Activated naive CD8-positive, alpha-beta T cell treated with anti-CD3 and anti-CD28 coated beads, Interleukin-2, amount 10 ng/mL, durations not matched to agents 7 days and 5 days (primary cell): ENCODE data around the gene DSTN. TPM values are rescaled to one million over a fixed set of nuclear protein-coding genes. Genes with fewer than 3 reads are reported as not detected.

Experiments
- ATAC-seq: fragments of 150-1000 bp; cut with Tn5 transposase; one replicate; pipeline ENCODE4 v1.10.0; 2021; ENCODE audit warnings: low read depth, moderate library complexity
- POLR2A ChIA-PET: fragments of 350-600 bp; sonication (Branson Sonifier 250); formaldehyde crosslinking; loops from one replicate; lab custom pipeline; 2021; ENCODE audit warnings: antibody characterized with exemption; lab: Charles Lee
- DNase-seq: peaks from one replicate; pipeline ENCODE4 v3.0.0; 2021
- H3K27ac Mint-ChIP-seq: one replicate; pipeline ENCODE4 v1.8.0; 2022; ENCODE audit warnings: mild to moderate bottlenecking, mixed read lengths
- H3K27me3 Mint-ChIP-seq: one replicate; pipeline ENCODE4 v1.8.0; 2022; ENCODE audit warnings: mild to moderate bottlenecking, moderate library complexity, mixed read lengths
- H3K36me3 Mint-ChIP-seq: one replicate; pipeline ENCODE4 v1.8.0; 2021; ENCODE audit warnings: mild to moderate bottlenecking, mixed read lengths
- H3K4me1 Mint-ChIP-seq: one replicate; pipeline ENCODE4 v1.8.0; 2021; ENCODE audit warnings: mixed read lengths
- H3K4me3 Mint-ChIP-seq: one replicate; pipeline ENCODE4 v1.8.0; 2022; ENCODE audit warnings: mild to moderate bottlenecking, moderate library complexity, mixed read lengths
- H3K9me3 Mint-ChIP-seq: one replicate; pipeline ENCODE4 v1.8.0; 2021; ENCODE audit warnings: mixed read lengths
- total RNA-seq, 2 experiments: library from RNA; stranded (reverse); gene quantifications; one replicate each; pipeline ENCODE4 v1.2.3, GENCODE V29; 2021

DSTN gene
- total RNA-seq, 2 experiments from 2014 or later: 41.7 to 47.5 TPM

DNA sequence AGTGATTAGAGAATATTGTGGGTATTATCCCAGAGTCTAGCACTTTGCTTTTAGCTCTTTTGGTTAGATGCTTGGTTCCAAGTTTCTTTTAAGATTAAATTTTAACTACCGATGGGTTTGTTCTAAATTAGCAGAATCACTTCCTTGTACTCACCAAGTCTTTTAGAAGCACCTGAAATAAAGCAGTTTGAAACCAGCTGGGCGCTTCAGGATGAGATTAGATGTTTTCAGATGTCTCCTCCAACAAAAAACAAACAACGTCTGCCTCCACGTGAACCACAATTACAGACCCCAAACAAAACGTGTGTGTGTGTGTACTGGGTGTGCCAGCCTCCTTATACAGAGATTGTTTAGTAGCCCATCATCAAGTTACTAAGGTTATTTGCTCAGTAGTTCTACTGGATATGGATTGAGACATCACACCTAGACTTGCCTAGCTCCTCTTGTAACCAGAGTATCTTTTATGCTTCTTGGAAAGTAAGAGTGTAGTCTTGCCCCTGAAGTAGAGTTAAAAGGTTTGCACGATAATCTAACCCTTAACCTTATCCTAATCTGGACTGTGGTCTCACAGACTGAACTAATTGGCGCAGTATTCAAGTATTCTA, 2.3 kb downstream of the DSTN start:
- Mint-ChIP-seq H3K9me3 (no peaks in the 10 kb centered on the region), H3K27ac (no peak overlapping the region), H3K4me3 (no peak overlapping the region), H3K4me1 (peaks cover 13% of the 10 kb centered on the region), H3K36me3 (peaks cover 5% of the 10 kb centered on the region), H3K27me3 (peaks cover 9% of the 10 kb centered on the region)
- ATAC-seq (no peak), DNase-seq (no peak)
- POLR2A ChIA-PET: no interaction called here

DNA sequence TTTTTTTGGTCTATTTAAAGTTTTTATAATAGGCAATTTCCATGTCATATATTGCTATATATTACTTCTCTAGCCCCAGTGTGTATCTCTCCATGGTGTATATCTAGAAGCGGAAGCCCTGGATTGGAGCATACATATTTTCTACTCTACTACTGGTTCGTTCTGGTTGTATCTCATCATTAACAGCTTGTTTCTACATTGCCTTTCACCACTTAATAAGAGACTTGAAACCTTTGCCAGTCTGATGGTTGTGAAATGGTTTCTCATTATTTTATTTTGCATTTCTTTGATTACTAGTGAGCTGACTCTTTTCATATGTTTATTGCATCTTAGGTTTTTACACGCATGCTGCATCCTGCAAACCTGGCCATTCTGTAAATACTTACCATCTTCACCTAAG, 3.6 kb downstream of the DSTN start:
- Mint-ChIP-seq H3K4me1 (peaks cover 13% of the 10 kb centered on the region), H3K36me3 (peaks cover 5% of the 10 kb centered on the region), H3K4me3 (no peak overlapping the region), H3K9me3 (no peaks in the 10 kb centered on the region), H3K27ac (no peak overlapping the region), H3K27me3 (peaks cover under 1% of the 10 kb centered on the region)
- ATAC-seq (no peak), DNase-seq (no peak)
- POLR2A ChIA-PET: no interaction called here

DNA sequence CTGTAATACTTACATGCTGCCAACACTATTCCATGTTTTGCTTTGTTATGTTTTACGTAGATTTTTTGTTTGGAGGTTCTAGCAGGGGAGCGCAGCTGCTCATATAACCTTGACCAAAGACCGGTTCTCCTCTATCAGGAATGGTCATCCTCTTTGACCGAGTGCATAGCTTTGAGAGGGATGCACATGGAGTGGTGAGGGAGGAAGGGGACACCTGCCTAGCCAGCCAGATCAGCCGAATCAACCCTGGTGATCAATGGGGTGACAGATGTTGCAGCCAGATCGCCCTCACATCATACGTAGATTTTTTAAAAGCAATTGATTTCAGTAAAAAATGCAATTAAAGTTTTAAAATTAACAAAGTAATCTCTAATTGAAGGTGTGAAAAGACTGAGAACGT, 6.3 kb downstream of the DSTN start:
- H3K27me3 Mint-ChIP-seq: no peaks in the 10 kb centered on the region
- POLR2A ChIA-PET: no interaction called here
- H3K9me3 Mint-ChIP-seq: no peaks in the 10 kb centered on the region
- ATAC-seq: no peak
- H3K27ac Mint-ChIP-seq: no peak overlapping the region
- H3K4me3 Mint-ChIP-seq: no peak overlapping the region
- H3K4me1 Mint-ChIP-seq: peaks cover 8% of the 10 kb centered on the region
- no peak for DNase-seq
- peaks cover 12% of the 10 kb centered on the region for H3K36me3 Mint-ChIP-seq

DNA sequence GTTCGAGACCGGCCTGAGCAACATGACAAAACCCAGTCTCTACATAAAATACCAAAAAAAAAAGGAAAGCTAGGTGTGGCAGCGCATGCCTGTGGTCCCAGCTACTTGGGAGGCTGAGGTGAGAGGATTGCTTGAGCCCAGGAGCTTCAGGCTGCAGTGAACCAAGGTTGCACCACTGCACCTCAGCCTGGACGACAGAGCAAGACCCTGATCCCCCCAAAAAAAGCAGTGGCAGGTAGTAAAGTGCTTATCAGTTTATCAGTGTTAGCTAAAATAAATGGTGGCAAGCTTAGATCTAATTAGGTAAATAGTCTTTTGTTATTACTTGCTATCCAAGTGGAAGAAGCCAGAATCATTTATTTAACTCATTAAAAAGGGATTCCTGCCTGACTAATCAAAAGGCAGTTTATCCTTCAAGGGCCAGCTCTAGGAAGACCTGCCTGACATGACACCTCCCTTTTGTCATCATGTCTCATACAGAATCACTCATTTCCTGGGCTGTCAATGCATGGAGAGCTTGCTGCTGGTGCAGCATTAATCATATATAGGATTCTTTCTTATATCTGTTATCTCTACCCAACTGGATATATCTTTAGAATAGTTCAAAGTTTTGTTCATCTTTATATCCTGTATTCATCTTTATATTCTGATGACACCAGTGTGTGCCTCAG, 9.6 kb downstream of the DSTN start:
- no peaks in the 10 kb centered on the region for H3K27me3 Mint-ChIP-seq
- H3K36me3 Mint-ChIP-seq: peaks cover 13% of the 10 kb centered on the region
- no peaks in the 10 kb centered on the region for H3K9me3 Mint-ChIP-seq
- H3K27ac Mint-ChIP-seq: no peak overlapping the region
- no peak overlapping the region for H3K4me3 Mint-ChIP-seq
- ATAC-seq (no peak), DNase-seq (no peak)
- H3K4me1 Mint-ChIP-seq: no peaks in the 10 kb centered on the region
- POLR2A ChIA-PET: no interaction called here

DNA sequence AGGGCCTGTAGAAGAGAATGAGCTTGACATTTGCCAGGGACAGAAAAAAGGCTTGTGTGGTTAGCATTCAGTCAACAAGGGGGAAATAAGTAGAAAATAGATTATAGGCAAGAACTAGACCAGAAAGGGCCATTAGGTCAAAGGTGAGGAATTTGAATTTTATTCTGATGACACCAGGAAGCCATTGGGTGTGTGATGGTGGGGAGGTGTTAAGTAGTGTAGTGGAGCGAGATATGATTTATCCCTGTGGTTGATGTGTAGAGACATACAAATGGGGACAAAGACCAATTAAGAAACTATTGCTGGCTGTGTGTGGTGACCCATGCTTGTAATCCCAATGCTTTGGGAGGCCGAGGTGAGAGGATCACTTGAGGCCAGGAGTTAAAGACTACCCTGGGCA, 11.0 kb downstream of the DSTN start:
- ATAC-seq: no peak
- H3K4me1 Mint-ChIP-seq: no peaks in the 10 kb centered on the region

DNA sequence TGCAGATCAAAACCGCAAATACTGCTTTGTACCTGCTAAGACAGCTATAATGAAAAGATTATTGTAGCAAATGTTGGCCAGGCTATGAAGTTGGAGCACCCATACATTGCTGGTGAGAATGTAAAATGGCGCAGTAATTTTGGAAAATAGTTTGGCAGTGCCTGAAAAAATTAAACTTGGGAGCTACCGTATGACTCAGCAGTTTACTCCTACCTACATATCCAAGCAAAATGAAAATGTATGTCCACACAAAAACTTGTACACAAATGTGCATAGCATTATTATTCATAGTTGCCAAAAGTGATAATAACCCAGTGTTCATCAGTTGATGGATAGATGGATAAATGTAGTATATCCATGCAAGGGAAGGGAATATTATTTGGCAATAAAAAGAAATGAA, 13.3 kb downstream of the DSTN start:
- ATAC-seq (no peak), DNase-seq (no peak)
- Mint-ChIP-seq H3K4me1 (peaks cover 7% of the 10 kb centered on the region), H3K4me3 (no peak overlapping the region), H3K27ac (no peak overlapping the region), H3K9me3 (no peaks in the 10 kb centered on the region), H3K27me3 (no peaks in the 10 kb centered on the region), H3K36me3 (peaks cover 13% of the 10 kb centered on the region)
- POLR2A ChIA-PET: no interaction called here

More for the DNA sequence above, 11.0 kb downstream of the DSTN start:
- no peaks in the 10 kb centered on the region for H3K9me3 Mint-ChIP-seq
- no peak for DNase-seq
- H3K36me3 Mint-ChIP-seq: peaks cover 13% of the 10 kb centered on the region
- H3K4me3 Mint-ChIP-seq: no peak overlapping the region
- H3K27me3 Mint-ChIP-seq: no peaks in the 10 kb centered on the region
- POLR2A ChIA-PET: no interaction called here
- H3K27ac Mint-ChIP-seq: no peak overlapping the region

DNA sequence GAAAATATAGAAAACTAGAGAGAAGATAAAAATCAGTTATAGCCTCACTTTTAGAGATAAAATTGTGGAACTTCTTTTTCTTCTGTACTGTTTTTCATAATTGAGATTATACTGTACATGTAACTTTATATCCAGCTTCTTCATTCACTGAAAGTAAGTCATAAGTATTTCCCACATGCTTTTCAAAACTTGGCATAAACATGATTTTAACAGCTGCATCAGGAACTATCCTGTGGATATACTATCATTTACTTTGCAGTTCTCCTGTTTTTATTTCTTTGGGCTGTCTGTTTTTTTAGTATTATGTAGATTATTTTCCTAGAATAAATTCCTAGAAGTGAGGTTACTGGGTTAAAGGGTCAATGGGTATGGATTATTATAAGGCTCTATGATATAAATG, 14.8 kb downstream of the DSTN start:
- H3K4me3 Mint-ChIP-seq: no peak overlapping the region

DNA sequence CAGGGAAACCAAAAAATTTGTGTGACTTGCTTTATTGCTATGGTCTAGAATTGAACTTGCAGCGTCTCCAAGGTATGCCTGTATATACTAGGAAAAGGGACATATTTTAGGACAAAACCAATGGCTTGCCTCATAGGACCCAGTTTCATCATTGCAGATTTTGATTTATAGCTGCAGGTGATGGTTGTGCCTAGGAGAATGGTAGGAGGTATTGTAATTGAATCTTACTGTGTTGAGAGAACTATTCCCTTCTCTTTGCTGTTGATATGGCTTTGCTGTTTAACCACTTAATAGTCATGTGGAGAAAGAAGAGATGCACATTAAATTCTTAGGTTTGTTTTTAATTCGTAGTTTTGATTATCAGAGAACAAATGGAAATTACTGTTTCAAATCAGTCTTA, 16.4 kb downstream of the DSTN start:
- peaks cover 9% of the 10 kb centered on the region for H3K4me1 Mint-ChIP-seq
- POLR2A ChIA-PET: no interaction called here
- no peaks in the 10 kb centered on the region for H3K27me3 Mint-ChIP-seq
- ATAC-seq (no peak), DNase-seq (no peak)
- no peak overlapping the region for H3K4me3 Mint-ChIP-seq
- no peak overlapping the region for H3K27ac Mint-ChIP-seq
- H3K36me3 Mint-ChIP-seq: peaks cover 7% of the 10 kb centered on the region
- H3K9me3 Mint-ChIP-seq: no peaks in the 10 kb centered on the region

More for the DNA sequence above, 14.8 kb downstream of the DSTN start:
- Mint-ChIP-seq H3K36me3 (peaks cover 13% of the 10 kb centered on the region), H3K27ac (no peak overlapping the region), H3K27me3 (no peaks in the 10 kb centered on the region), H3K4me1 (peaks cover 9% of the 10 kb centered on the region), H3K9me3 (no peaks in the 10 kb centered on the region)
- POLR2A ChIA-PET: no interaction called here
- DNase-seq (no peak), ATAC-seq (no peak)

DNA sequence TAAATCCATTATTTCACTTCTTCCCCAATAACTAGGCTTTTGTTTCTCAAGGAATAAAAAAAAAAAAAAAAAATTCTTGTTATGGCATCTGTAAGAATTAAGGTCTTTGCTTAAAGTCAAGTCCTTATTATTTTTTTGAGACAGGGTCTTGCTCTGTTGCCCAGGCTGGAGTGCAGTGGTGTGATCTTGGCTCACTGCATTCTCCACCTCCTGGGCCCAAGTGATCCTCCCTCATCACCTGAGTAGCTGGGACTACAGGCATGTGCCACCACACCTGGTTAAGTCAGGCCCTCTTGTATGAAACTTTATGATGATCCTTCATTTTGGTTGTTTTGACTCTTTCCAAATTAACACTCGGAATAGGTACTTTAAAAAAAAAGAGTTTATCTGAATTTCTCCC, 17.3 kb downstream of the DSTN start:
- H3K4me3 Mint-ChIP-seq: no peak overlapping the region
- POLR2A ChIA-PET: no interaction called here
- no peaks in the 10 kb centered on the region for H3K9me3 Mint-ChIP-seq
- no peak overlapping the region for H3K27ac Mint-ChIP-seq
- H3K36me3 Mint-ChIP-seq: peaks cover 7% of the 10 kb centered on the region
- H3K27me3 Mint-ChIP-seq: no peaks in the 10 kb centered on the region
- H3K4me1 Mint-ChIP-seq: peaks cover 9% of the 10 kb centered on the region
- no peak for ATAC-seq
- no peak for DNase-seq

DNA sequence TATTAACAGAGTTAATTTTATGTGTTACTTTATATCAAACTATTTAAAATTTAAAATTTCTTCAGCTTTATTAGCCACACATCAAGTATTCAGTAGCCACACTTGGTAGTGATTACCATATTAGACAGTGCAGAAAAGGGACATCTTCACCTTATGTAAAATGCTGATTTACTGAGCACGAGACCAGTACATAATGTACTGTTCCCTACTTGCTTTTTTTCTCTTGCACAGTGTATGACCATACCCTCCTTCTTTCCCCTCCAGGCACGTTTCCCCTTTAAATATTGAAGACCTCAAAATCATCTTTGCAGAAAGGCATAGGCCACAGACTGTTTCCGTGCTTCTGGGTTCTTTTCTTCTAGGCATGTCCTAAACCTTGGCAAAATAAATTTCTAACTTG, 17.9 kb downstream of the DSTN start:
- H3K27ac Mint-ChIP-seq: no peak overlapping the region
- H3K9me3 Mint-ChIP-seq: no peaks in the 10 kb centered on the region
- peaks cover 7% of the 10 kb centered on the region for H3K36me3 Mint-ChIP-seq

DNA sequence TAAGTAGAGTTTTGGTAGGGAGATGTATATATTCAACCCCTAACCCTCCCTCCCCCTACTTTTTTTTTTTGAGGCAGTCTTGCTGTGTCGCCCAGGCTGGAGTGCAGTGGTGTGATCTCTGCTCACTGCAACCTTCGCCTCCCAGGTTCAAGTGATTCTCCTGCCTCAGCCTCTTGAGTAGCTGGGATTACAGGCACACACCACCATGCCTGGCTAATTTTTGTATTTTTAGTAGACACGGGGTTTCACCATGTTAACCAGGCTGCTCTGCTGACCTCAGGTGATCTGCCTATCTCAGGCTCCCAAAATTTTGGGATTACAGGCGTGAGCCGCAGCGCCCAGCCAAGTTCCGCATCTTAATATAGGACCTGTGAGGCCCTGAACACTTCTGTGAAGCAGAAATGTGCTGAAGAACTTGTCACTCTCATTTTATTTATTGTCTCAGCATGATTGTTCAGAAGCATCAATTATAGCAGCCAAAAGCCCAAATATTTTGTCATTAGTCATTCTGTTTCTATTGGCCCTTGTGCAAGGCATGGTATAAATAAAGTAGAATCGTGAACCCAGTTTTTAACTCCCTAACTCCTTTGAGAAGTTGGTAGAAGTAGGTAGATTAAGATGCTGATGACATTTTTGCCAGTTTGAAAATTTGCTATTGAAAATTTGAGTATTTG, 19.4 kb downstream of the DSTN start:
- H3K27ac Mint-ChIP-seq: no peak overlapping the region
- ATAC-seq (no peak), DNase-seq (no peak)
- H3K9me3 Mint-ChIP-seq: no peaks in the 10 kb centered on the region
- peaks cover 9% of the 10 kb centered on the region for H3K4me1 Mint-ChIP-seq
- H3K27me3 Mint-ChIP-seq: no peaks in the 10 kb centered on the region
- POLR2A ChIA-PET: no interaction called here
- peaks cover 11% of the 10 kb centered on the region for H3K36me3 Mint-ChIP-seq
- no peak overlapping the region for H3K4me3 Mint-ChIP-seq

More for the DNA sequence above, 17.9 kb downstream of the DSTN start:
- POLR2A ChIA-PET: no interaction called here
- DNase-seq (no peak), ATAC-seq (no peak)
- Mint-ChIP-seq H3K4me3 (no peak overlapping the region), H3K4me1 (peaks cover 9% of the 10 kb centered on the region), H3K27me3 (no peaks in the 10 kb centered on the region)

DNA sequence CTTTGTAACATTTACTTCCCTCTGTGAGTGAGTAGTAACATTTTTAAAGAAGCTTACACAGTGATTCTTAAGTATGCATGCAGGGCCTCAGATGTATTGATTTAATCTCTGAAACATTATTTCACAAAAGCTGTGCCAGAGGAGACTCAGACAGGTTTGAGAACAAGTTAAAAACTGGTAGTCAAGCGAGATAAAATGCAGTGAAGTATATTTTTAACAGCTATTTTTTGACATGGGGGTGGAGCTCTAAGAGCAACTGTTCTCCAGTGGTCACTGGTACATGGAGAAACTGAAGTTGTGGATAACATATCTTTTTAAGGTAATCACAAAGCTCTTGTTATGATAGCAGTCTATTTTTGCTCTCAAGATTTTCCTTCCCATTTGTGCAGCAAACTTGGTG, 20.4 kb downstream of the DSTN start:
- Mint-ChIP-seq H3K36me3 (peaks cover 15% of the 10 kb centered on the region), H3K4me1 (peaks cover 10% of the 10 kb centered on the region), H3K4me3 (no peak overlapping the region), H3K27ac (no peak overlapping the region), H3K9me3 (no peaks in the 10 kb centered on the region), H3K27me3 (no peaks in the 10 kb centered on the region)
- POLR2A ChIA-PET: no interaction called here
- DNase-seq (no peak), ATAC-seq (no peak)

DNA sequence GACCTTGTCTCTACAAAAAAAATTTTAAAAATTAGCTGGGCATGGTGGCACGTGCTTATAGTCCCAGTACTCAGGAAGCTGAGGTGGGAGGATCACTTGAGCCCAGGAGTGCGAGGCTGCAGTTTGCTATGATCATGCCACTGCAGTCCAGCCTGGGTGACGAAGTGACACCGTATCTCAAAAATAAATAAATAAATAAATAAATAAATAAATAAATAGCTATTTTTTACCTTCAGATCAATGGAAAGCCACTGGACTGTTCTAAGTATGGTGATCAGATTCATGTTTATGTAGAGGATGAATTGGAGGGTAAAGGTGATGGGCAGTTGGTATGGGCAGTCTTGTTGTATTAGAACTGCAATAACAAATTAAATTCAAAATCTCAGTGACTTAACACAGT, 24.0 kb downstream of the DSTN start:
- peaks cover 5% of the 10 kb centered on the region for H3K4me1 Mint-ChIP-seq
- H3K36me3 Mint-ChIP-seq: peaks cover 27% of the 10 kb centered on the region
- no peak overlapping the region for H3K4me3 Mint-ChIP-seq
- H3K27me3 Mint-ChIP-seq: no peaks in the 10 kb centered on the region
- no peak for ATAC-seq
- no peak overlapping the region for H3K27ac Mint-ChIP-seq
- H3K9me3 Mint-ChIP-seq: peaks cover 2% of the 10 kb centered on the region
- POLR2A ChIA-PET: interaction anchor here (2.0 kb wide), 1 partner anchor 88 kb away, joined by 4 read pairs; the partner anchor contains the start of gene RRBP1
- DNase-seq: no peak

DNA sequence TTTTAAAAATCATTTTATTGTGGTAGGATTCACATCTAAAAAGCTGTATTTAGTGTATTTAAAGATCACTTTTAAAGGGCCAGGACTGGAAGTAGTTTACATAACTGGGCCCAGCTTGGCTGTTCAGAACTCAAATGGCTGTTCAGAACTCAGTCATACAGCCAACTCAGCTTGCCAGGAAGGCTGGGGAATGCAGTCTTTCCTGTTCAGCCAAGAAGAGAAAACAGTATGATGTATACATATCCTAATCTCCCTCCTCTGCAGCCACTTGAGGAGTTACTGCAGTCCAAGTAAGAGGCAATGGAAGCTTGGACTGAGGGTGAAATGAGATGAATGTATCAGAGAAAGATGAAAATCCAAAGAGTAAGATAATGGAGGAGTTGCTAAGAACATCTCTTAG, 24.6 kb downstream of the DSTN start:
- H3K4me3 Mint-ChIP-seq: no peak overlapping the region
- no peaks in the 10 kb centered on the region for H3K27me3 Mint-ChIP-seq
- H3K36me3 Mint-ChIP-seq: peaks cover 27% of the 10 kb centered on the region
- peaks cover 5% of the 10 kb centered on the region for H3K4me1 Mint-ChIP-seq
- POLR2A ChIA-PET: interaction anchor here (2.0 kb wide), 1 partner anchor 88 kb away, joined by 4 read pairs; the partner anchor contains the start of gene RRBP1
- H3K9me3 Mint-ChIP-seq: peaks cover 2% of the 10 kb centered on the region
- H3K27ac Mint-ChIP-seq: no peak overlapping the region
- ATAC-seq: no peak
- no peak for DNase-seq
